Epithelial cell of proximal tubule (primary cell): ENCODE data around the gene ASIC5. TPM values are rescaled to one million over a fixed set of nuclear protein-coding genes. Genes with fewer than 3 reads are reported as not detected.

Source experiments
- DNase-seq: peaks from one replicate; pipeline ENCODE4 v3.0.0-alpha.2; 2011; ENCODE audit warnings: low read depth
- H3K4me3 ChIP-seq: 2 replicates; pipeline ENCODE4 v1.5.1; 2011; ENCODE audit warnings: low read depth, mild to moderate bottlenecking, low read length
- total RNA-seq: library from RNA; depleted of rRNA; stranded (reverse); fragments of >200 nt; gene quantifications from 2 replicates; pipeline ENCODE4 v1.2.3, GENCODE V29; 2015
- TF ChIP-seq, protein P1 (sequence below): conservative IDR thresholded peaks from 2 replicates; pipeline ENCODE4 v1.5.1; 2012; ENCODE audit warnings: low read depth, mild to moderate bottlenecking, low read length

Gene ASIC5, protein sequence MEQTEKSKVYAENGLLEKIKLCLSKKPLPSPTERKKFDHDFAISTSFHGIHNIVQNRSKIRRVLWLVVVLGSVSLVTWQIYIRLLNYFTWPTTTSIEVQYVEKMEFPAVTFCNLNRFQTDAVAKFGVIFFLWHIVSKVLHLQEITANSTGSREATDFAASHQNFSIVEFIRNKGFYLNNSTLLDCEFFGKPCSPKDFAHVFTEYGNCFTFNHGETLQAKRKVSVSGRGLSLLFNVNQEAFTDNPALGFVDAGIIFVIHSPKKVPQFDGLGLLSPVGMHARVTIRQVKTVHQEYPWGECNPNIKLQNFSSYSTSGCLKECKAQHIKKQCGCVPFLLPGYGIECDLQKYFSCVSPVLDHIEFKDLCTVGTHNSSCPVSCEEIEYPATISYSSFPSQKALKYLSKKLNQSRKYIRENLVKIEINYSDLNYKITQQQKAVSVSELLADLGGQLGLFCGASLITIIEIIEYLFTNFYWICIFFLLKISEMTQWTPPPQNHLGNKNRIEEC
- total RNA-seq, result not detected in 2 replicates

DNA sequence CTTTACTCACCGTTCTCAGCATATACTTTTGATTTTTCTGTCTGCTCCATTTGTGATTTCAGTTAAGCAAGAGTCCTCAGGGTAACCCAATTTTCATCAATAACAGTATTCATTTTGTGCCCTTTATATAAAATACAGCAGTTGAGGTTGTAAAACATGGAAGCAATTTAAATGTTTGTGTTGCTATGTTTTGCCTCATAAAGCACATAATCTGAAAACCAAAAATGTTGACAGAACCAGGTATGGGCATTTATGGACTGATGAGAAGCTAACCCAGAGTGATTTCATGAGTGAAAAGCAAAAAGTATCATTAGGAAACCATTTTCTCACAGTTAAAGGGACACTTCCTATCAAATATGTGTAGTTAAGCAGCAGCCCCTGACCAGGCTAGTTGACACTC, at the start of gene ASIC5:
TSS of gene ASIC5 (minus strand) at position 101 of the 400 bp plus-strand sequence. CDS start at position 50, 51 bp downstream.
- H3K4me3 ChIP-seq, result no peak within 1 kb of the TSS
- no peak for DNase-seq
- TF ChIP-seq, protein P1, sequence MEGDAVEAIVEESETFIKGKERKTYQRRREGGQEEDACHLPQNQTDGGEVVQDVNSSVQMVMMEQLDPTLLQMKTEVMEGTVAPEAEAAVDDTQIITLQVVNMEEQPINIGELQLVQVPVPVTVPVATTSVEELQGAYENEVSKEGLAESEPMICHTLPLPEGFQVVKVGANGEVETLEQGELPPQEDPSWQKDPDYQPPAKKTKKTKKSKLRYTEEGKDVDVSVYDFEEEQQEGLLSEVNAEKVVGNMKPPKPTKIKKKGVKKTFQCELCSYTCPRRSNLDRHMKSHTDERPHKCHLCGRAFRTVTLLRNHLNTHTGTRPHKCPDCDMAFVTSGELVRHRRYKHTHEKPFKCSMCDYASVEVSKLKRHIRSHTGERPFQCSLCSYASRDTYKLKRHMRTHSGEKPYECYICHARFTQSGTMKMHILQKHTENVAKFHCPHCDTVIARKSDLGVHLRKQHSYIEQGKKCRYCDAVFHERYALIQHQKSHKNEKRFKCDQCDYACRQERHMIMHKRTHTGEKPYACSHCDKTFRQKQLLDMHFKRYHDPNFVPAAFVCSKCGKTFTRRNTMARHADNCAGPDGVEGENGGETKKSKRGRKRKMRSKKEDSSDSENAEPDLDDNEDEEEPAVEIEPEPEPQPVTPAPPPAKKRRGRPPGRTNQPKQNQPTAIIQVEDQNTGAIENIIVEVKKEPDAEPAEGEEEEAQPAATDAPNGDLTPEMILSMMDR, result no peak

DNA sequence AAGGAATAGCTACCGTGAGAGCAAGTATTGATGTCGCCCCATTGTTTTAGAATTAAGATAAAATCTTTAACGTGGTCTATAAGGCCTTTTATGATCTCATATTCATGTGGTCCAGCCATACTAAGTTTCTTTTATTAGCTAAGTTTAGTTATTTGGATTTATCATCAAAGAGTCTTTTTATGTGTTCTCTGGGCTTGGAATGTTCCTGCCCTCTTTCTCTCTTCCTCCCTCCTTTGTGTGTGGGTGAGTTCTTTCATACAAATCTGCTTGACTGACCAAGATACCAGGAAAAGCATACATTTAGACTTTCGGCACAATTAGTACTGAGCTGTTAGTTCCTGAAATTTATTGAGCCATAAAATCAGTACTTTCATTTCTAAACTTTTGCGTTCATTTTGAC, 48.7 kb upstream of the ASIC5 start:
- TF ChIP-seq, protein P1, result no peak
- DNase-seq, result no peak
- no peak overlapping the region for H3K4me3 ChIP-seq

DNA sequence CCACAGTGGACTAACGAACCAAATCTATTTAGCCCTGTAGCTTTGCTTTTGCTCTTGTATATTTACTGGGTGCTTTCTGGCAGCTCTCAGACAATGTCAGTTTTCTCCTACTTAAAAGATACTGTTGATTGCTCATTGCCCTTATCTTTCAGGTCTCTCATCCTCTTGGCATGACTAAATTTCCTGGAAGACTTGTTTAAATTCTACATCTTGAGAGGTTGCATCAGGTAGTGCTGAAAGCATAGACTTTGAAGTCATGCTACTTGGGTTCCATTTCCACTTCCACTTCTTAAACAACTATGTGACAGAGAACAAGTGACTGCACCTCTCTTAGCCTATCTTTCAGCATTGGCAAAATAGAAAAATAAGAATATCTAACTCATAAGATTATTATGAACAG, 45.8 kb upstream of the ASIC5 start:
- TF ChIP-seq, protein P1, result no peak
- no peak for DNase-seq
- no peak overlapping the region for H3K4me3 ChIP-seq

DNA sequence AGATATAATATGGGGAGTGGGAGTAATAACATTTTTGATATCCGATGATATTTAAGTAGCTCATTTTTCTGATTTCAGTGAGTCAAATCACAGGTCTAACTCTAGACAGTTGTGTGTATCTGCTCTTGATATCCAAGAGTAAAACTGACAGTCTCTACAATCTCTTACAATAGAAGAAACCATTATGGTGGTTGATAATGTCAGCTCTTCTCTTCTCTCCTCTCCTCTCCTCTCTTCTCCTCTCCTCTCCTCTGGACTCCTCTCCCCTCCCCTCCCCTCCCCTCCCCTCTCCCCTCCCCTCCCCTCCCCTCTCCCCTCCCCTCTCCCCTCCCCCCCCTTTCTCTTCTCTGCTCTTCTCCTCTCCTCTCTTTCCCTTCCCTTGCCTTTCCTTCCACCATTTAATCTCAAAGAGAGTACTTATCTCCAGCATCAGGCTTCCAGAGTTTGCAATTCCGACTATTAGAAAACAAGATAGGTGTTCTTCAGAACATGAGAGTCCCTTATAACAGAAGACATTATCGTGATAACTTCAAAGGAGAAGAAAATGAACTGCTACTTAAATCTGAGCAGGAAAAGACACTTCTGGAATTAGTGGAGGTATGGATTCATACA, 43.6 kb upstream of the ASIC5 start:
- TF ChIP-seq, protein P1, result no peak
- no peak for DNase-seq
- no peak overlapping the region for H3K4me3 ChIP-seq

DNA sequence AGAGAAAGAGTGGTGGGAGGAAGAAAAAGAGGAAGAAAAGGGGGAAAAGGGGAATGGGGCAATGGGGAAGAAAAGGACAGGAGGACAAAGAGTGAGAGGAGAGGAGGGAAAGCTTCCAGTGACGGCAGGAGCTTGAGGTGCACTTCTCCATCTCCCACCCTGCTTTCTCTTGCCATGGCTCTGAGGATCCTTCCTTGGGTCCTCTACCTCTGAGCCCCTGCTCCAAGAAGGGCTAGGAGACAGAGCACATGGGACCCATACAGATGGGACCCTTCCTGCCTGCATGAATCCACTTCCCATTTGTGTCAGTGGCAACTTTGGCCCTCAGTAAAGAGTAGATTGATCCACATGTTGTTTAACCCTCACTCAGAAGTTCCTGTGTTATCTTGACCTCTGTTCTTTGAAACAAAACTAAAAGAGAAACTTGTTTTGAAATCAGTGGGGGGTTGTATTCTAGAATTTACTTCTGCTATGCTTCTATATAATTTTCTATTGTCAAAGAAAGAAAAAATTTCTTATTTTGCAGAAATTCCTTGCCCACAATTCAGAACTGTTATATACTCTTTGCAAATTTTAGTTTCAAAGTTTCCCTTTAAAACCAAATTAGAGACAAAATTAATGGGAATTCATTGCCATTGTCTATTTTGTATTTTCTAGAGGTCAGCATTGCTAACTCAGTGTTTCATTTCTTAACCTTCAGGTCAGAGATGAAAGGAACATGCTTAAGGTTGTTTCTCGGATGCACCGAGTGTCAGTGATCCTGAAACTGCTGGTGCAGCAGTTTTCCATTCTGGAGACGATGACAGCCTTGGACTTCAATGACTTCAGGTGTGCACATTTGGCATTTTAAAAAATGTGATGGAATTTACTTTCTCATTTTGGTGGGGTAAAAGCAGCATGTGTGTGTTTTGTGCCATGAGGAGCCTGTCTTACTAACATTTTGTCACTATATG, 42.4 kb upstream of the ASIC5 start:
- DNase-seq, result no peak
- TF ChIP-seq, protein P1, result no peak
- no peak overlapping the region for H3K4me3 ChIP-seq

DNA sequence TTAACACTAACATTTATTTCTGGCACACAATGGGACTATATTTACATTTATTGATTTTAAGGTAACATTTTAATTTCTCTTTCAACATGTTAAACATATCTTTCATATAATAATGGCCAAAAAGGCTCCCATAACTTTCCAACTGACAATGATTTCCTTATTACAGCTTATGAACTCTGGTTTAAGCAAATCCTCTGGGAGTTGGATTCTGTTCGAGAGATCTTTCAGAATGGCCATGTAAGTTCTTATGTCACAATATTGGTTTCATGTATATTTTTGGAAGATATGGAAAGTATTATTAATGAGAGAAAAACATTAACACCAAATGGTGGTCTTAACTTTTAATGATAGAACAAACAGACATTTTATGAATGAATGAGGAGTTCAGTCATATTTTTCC, 41.5 kb upstream of the ASIC5 start:
- TF ChIP-seq, protein P1, result no peak
- no peak for DNase-seq
- H3K4me3 ChIP-seq, result no peak overlapping the region
